Measurements from ENCODE around the gene SUGT1. TPM values are rescaled to one million over a fixed set of nuclear protein-coding genes. Genes with fewer than 3 reads are reported as not detected.
"Not testable (repeated sequence)": the region's sequence is repeated elsewhere in the genome, so short reads cannot be mapped to it uniquely, and the experiment has no call there.

The SUGT1 gene
- 10 to 100 TPM; 21.2 to 39.0 (median 30.9) TPM for total RNA-seq

- TF ChIP-seq CTCF (IDR thresholded peaks at IDR 0.05): no peak
- TF ChIP-seq POLR2A (IDR thresholded peaks at IDR 0.05): peak in 1 of 2 donors; percentile 2
- DNase-seq (ENCODE audit: low spot score in 2 of 2): peak; percentile 97 to 99
- peak within 1 kb of the TSS; percentile 76 for H3K4me3 ChIP-seq (ENCODE audit: low read depth, poor library complexity, severe bottlenecking)
- 0 to 1% methylated on average over 39 to 61 of the region's 61 CpGs for WGBS, 2 donors
- intact Hi-C loops (cut with DNase I; ENCODE audit: low total_unique reads): no loop called here
Measured at GRCh38 chr13:52652196-52652979, at the start of gene SUGT1. Gene SUGT1, plus strand, starts transcription at chr13:52652836. Its CDS starts 85 bp downstream, at chr13:52652921.

DNA sequence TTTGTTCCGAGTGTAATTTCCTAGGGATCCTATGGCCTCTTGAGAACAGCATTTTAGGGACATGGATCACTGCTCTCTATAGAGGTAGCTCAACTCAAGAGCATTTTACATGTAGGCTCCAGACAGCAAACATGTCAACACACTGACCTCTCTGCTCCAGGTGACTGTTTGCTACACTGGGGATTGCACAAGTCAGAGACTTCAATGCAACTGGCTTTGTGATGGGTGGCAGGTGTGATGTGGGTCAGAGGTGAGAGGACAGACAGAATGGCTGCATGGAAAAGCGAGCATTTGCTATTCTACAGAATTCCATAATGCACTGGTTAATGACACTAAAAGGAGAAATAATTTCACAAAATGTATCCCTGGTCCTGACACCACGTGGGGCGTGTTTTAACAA lies 49.3 kb upstream of the SUGT1 start:
- 89 to 94% methylated on average over 3 to 4 of the region's 4 CpGs for WGBS, 2 donors
- intact Hi-C loops (cut with DNase I; ENCODE audit: low total_unique reads): loop anchor here (10.0 kb wide), 1 partner anchor 361 kb away; no protein-coding TSS in a partner anchor
- not testable (repeated sequence) for DNase-seq (ENCODE audit: low spot score in 2 of 2); H3K4me3 ChIP-seq (ENCODE audit: low read depth, poor library complexity, severe bottlenecking)

GRCh38 chr13:52606126-52606525 lies 46.5 kb upstream of the SUGT1 start:
- H3K4me3 ChIP-seq (ENCODE audit: low read depth, poor library complexity, severe bottlenecking); DNase-seq (ENCODE audit: low spot score in 2 of 2): not testable (repeated sequence)
- intact Hi-C loops (cut with DNase I; ENCODE audit: low total_unique reads): loop anchor here (10.0 kb wide), 1 partner anchor 359 kb away; no protein-coding TSS in a partner anchor
- 70 to 72% methylated on average over 6 of the region's 6 CpGs for WGBS, 2 donors

DNA sequence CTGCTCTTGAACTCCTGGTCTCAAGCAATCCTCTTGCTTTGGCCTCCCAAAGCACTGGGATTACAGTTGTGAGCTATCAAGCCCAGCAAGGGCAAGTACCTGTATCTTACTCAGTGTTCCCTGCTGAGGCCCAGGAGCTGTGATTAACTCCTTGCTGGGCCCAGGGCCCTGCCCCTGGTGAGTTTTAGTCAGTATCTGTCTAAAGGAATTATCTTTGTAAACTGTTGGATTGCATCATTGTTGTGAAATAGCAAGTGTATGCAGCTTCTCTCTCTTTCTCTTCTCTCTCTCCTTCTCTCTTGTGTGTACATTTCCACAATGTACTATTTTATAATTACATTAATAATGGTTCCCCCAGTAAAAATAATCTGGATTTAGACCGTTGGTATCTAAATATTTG lies 45.8 kb upstream of the SUGT1 start:
- H3K4me3 ChIP-seq (ENCODE audit: low read depth, poor library complexity, severe bottlenecking); DNase-seq (ENCODE audit: low spot score in 2 of 2): not testable (repeated sequence)
- WGBS, 2 donors: 73 to 83% methylated on average over 1 of the region's 1 CpG
- intact Hi-C loops (cut with DNase I; ENCODE audit: low total_unique reads): loop anchor here (10.0 kb wide), 1 partner anchor 358 kb away; no protein-coding TSS in a partner anchor

DNA sequence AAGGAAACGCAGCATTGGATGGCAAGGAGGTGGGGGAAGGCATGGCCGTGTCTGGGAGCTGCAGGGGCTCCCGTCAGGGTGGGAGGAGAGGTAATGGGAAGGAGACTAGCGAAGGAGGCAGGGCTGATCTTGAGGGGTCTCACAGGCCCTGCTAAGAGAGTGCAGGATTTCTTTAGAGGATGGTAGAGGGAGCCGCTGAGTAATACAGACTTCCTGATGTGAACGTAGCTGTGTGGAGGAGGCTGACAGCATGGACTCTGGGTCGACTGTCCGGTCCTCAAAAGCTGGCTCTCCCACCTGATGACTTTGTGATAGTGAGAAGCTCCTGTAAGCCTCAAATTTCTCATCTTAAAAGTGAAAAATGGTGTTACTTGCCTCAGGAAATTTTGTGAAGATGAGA lies 44.5 kb upstream of the SUGT1 start:
- not testable (repeated sequence) for DNase-seq (ENCODE audit: low spot score in 2 of 2); H3K4me3 ChIP-seq (ENCODE audit: low read depth, poor library complexity, severe bottlenecking)
- intact Hi-C loops (cut with DNase I; ENCODE audit: low total_unique reads): loop anchor here (10.0 kb wide), 1 partner anchor 357 kb away; no protein-coding TSS in a partner anchor
- WGBS, 2 donors: 61% methylated on average over 8 of the region's 8 CpGs

- H3K4me3 ChIP-seq (ENCODE audit: low read depth, poor library complexity, severe bottlenecking); DNase-seq (ENCODE audit: low spot score in 2 of 2): not testable (repeated sequence)
- WGBS, 2 donors: 69 to 74% methylated on average over 10 of the region's 10 CpGs
- intact Hi-C loops (cut with DNase I; ENCODE audit: low total_unique reads): loop anchor here (10.0 kb wide), 1 partner anchor 356 kb away; no protein-coding TSS in a partner anchor
Measured at GRCh38 chr13:52609013-52609606, 43.5 kb upstream of the SUGT1 start.

DNA sequence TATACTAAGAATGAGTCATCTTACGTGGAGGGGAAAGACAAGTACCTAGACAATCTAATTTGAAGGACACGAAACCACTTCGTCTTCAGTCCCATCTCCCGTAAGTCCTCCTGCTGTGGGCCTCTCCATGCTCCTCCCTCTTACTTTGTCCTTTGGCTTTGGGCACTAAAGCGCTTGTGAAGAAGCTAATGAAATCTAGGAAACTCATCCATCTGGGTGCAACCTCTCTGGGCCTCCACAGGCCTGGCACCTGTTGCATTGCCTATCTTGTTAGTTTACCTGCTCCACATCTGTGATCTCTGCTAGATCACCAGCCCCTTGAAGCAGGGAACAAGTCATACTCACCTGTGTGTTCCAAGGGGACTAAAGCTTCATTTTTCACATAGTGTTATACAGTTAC lies 42.5 kb upstream of the SUGT1 start:
- H3K4me3 ChIP-seq (ENCODE audit: low read depth, poor library complexity, severe bottlenecking); intact Hi-C loops (cut with DNase I; ENCODE audit: low total_unique reads); DNase-seq (ENCODE audit: low spot score in 2 of 2): not testable (repeated sequence)
- WGBS, 2 donors: 92% methylated on average over 5 of the region's 5 CpGs

- no peak overlapping the region for H3K4me3 ChIP-seq (ENCODE audit: low read depth, poor library complexity, severe bottlenecking)
- 92 to 93% methylated on average over 4 of the region's 4 CpGs for WGBS, 2 donors
- TF ChIP-seq CTCF (IDR thresholded peaks at IDR 0.05) (no peak), POLR2A (IDR thresholded peaks at IDR 0.05) (no peak)
- no peak for DNase-seq (ENCODE audit: low spot score in 2 of 2)
- intact Hi-C loops (cut with DNase I; ENCODE audit: low total_unique reads): no loop called here
Measured at GRCh38 chr13:52615134-52615801, 37.4 kb upstream of the SUGT1 start.
